Ovary (tissue), 9 donors: ENCODE data around the gene TCERG1L. TPM values are rescaled to one million over a fixed set of nuclear protein-coding genes. Genes with fewer than 3 reads are reported as not detected.
A peak's percentile ranks its signal among the peaks of the same experiment; 100 is the strongest.

Source experiments
- DNase-seq, 5 donors: peaks; one replicate each; pipeline ENCODE4 v3.0.0-alpha.2; 2019 to 2020
- H3K27ac ChIP-seq, 2 donors: fragments of 200-600 bp; one replicate each; pipeline versions ENCODE4 v1.5.1 to v1.8.0; 2019 to 2022
- H3K27me3 ChIP-seq: fragments of 200-600 bp; one replicate; pipeline ENCODE4 v1.8.0; 2022
- H3K36me3 ChIP-seq: fragments of 200-600 bp; sonication (generic); one replicate; pipeline ENCODE4 v1.5.1; 2019
- H3K4me1 ChIP-seq: one replicate; pipeline ENCODE4 v1.8.1; 2013; ENCODE audit warnings: mild to moderate bottlenecking, moderate library complexity; ENCODE audit not compliant: insufficient read depth
- H3K4me3 ChIP-seq: fragments of 200-600 bp; sonication (generic); one replicate; pipeline ENCODE4 v1.5.1; 2017
- H3K9me3 ChIP-seq, 2 donors: fragments of 200-600 bp in 1 of 2; sonication (generic) in 1 of 2; one replicate each; pipeline versions ENCODE4 v1.5.1 to v1.8.1; 2013 to 2019; ENCODE audit warnings: mild to moderate bottlenecking in 1 of 2, moderate library complexity in 1 of 2
- EP300 ChIP-seq: sonication (generic); formaldehyde crosslinking; IDR thresholded peaks from one replicate; pipeline ENCODE4 v1.6.1; 2017; ENCODE audit warnings: antibody characterized with exemption
- POLR2A ChIP-seq: fragments of 450-650 bp; IDR thresholded peaks from one replicate; pipeline ENCODE4 v1.6.1; 2017; ENCODE audit warnings: antibody characterized with exemption, mild to moderate bottlenecking, moderate library complexity
- WGBS, 3 donors: extraction: QIAGEN DNeasy Blood & Tissue Kit in 1 of 3; methylation state at CpG; one replicate each; pipeline versions ENCODE4 v1.1.5 to v1.1.7; 2013 to 2017; 5-methylcytosine and 5-hydroxymethylcytosine counted together
- intact Hi-C, 4 donors: fragments of 100-400 bp; cut with DNase I; formaldehyde crosslinking; loops; one replicate each; pipeline versions ENCODE4 v1.11.0 to v1.15.1; 2022 to 2023
- polyA plus RNA-seq, 2 donors: library from polyadenylated mRNA; stranded (reverse); fragments of 200-250 nt in 1 of 2; fragments of 350-450 nt in 1 of 2; fragmentation: Illumina TruSeq in 1 of 2; extraction: RNeasy Lipid Tissue Mini Kit (QIAGEN cat#74804) in 1 of 2; gene quantifications; one replicate each; pipeline ENCODE4 v1.2.3, GENCODE V29; 2013 to 2014
- total RNA-seq, 7 donors: library from RNA; depleted of rRNA in 2 of 7; stranded (reverse); fragments of >200 nt in 2 of 7; fragmentation: NEBNext Ultra II Directional in 3 of 7; extraction: Animal tissue kit (Norgen Biotek cat#: 25700) in 3 of 7; gene quantifications; one replicate each; pipeline versions ENCODE4 v1.1.0 to v1.2.4, GENCODE V29; 2016 to 2023
- TF ChIP-seq, protein P1 (sequence below), 3 donors: fragments of 450-650 bp in 2 of 3; fragments of 200-600 bp in 1 of 3; IDR thresholded peaks; one replicate each; pipeline versions ENCODE4 v1.5.1 to v1.8.0; 2016 to 2022; ENCODE audit warnings: antibody characterized with exemption in 3 of 3, mild to moderate bottlenecking in 1 of 3
- donor health status: DM: no; HTN: no; CAD: no; lungs with moderate emphysema.
- donor health status: DM: no; HTN: no; CAD: no.
- donor health status: Bipolar disorder and iron deficiency.
- donor health status: DM: yes; HTN: yes; CAD: no.
- donor health status: DM: no; HTN: no; CAD: no.
- donor health status: DM: yes; HTN: yes; CAD: no.

The TCERG1L gene
- total and polyA plus RNA-seq, 9 donors, result 1.1 to 8.0 (median 1.8) TPM

DNA sequence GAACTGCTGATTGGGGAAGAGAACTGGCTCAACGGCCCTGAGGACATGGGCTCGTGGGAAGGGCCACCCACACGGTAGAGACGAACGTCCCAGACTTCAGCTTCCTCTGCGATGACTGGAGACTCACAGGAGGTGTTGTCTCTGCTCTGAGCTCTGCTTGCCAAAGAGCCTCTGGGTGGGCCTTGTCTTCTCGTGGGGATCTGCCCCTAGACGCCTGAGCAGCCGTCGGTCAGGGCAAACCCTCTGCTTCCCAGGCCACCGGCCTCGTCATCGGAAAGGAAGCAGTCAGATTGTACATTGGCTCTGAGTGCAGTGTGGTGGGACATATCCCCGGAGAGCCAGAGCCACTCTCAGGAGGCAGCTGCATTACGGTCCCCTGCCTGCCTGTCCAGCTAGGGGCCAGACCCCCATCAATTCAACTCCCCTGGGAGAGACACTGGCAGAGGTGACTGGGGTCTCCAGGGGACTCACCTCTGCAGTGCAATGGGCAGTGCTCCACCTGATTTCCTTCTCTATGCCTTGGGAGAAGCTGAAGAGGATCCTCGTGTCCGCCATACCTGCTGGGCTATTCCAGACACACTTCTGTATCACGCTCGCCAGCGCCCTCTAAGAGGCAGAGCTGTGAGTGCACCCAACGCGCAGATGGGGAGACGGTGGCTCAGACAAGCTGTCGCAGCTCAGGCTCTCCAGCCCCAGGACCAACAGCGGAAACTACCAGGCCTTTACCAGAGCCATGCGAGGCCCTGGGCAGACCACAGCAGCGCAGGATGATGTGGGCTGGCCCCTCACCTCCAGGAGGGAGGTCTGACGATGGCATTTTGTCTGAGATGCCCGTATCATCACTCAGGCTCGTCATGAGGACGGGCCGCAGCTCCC lies 227.4 kb downstream of the TCERG1L start:
- intact Hi-C loops, result no loop called here
- TF ChIP-seq, protein P1, sequence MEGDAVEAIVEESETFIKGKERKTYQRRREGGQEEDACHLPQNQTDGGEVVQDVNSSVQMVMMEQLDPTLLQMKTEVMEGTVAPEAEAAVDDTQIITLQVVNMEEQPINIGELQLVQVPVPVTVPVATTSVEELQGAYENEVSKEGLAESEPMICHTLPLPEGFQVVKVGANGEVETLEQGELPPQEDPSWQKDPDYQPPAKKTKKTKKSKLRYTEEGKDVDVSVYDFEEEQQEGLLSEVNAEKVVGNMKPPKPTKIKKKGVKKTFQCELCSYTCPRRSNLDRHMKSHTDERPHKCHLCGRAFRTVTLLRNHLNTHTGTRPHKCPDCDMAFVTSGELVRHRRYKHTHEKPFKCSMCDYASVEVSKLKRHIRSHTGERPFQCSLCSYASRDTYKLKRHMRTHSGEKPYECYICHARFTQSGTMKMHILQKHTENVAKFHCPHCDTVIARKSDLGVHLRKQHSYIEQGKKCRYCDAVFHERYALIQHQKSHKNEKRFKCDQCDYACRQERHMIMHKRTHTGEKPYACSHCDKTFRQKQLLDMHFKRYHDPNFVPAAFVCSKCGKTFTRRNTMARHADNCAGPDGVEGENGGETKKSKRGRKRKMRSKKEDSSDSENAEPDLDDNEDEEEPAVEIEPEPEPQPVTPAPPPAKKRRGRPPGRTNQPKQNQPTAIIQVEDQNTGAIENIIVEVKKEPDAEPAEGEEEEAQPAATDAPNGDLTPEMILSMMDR (IDR thresholded peaks at IDR 0.05), result no peak
- no peak for TF ChIP-seq POLR2A
- no peak for TF ChIP-seq EP300
- Histone ChIP-seq H3K27me3 (no peaks in the 10 kb centered on the region), H3K27ac (no peak overlapping the region), H3K4me3 (no peak overlapping the region), H3K9me3 (no peaks in the 10 kb centered on the region), H3K36me3 (no peaks in the 10 kb centered on the region), H3K4me1 (peaks cover 21% of the 10 kb centered on the region)
- DNase-seq, result peak in 1 of 5 donors; percentile 16
- 85 to 86% (median 85%) methylated on average over 32 of the region's 32 CpGs for WGBS, 3 donors

GRCh38 chr10:131082991-131083481 lies 228.5 kb downstream of the TCERG1L start:
- Histone ChIP-seq H3K27me3 (no peaks in the 10 kb centered on the region), H3K4me1 (peaks cover 21% of the 10 kb centered on the region), H3K9me3 (no peaks in the 10 kb centered on the region), H3K36me3 (no peaks in the 10 kb centered on the region), H3K4me3 (no peak overlapping the region), H3K27ac (peak overlapping the region in 1 of 2 donors; percentile 30)
- DNase-seq, result peak in 1 of 5 donors; percentile 54
- 10 to 26% (median 12%) methylated on average over 16 of the region's 16 CpGs for whole genome bisulfite sequencing, 3 donors
- intact Hi-C loops, result no loop called here
- TF ChIP-seq EP300, result no peak
- TF ChIP-seq, protein P1 (IDR thresholded peaks at IDR 0.05), result no peak
- TF ChIP-seq POLR2A, result no peak

GRCh38 chr10:131082201-131082850 lies 229.2 kb downstream of the TCERG1L start:
- intact Hi-C loops, result no loop called here
- Histone ChIP-seq H3K36me3 (no peaks in the 10 kb centered on the region), H3K9me3 (no peaks in the 10 kb centered on the region), H3K27ac (peak overlapping the region in 1 of 2 donors; percentile 30), H3K4me3 (no peak overlapping the region), H3K27me3 (no peaks in the 10 kb centered on the region), H3K4me1 (peaks cover 21% of the 10 kb centered on the region)
- 80 to 91% (median 81%) methylated on average over 13 of the region's 13 CpGs for WGBS, 3 donors
- DNase-seq, result no peak
- TF ChIP-seq, protein P1 (IDR thresholded peaks at IDR 0.05), result no peak
- no peak for TF ChIP-seq EP300
- TF ChIP-seq POLR2A, result no peak

DNA sequence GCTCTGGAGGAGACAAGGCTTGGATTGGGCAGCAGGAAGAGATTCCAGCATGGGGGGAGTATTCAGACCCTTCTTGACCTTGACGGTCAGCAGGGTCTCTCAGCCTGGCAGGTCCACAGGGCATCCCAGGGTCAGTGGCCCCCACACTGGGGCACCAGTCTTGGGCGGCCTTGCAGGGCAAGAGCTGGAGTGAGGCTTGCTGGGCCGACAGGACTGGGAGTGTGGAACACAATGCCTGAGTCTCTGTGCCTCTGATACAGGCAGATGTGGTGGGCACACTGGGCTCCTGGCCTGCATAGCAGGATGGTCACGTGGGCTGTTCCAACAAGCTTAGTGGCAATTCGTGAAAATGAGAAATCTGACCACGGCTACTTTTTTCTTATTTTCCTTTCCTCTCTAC lies 229.7 kb downstream of the TCERG1L start:
- Histone ChIP-seq H3K4me1 (peaks cover 21% of the 10 kb centered on the region), H3K27ac (peak overlapping the region in 1 of 2 donors; percentile 30), H3K27me3 (no peaks in the 10 kb centered on the region), H3K9me3 (no peaks in the 10 kb centered on the region), H3K4me3 (no peak overlapping the region), H3K36me3 (no peaks in the 10 kb centered on the region)
- peak in 2 of 5 donors; percentile 43 to 44 for DNase-seq
- intact Hi-C loops, result no loop called here
- 28 to 48% (median 35%) methylated on average over 6 of the region's 6 CpGs for WGBS, 3 donors
- TF ChIP-seq, protein P1 (IDR thresholded peaks at IDR 0.05), result no peak
- TF ChIP-seq EP300, result no peak
- no peak for TF ChIP-seq POLR2A
